Karpas-422 (cell line): ENCODE data around the gene ARPC4. TPM values are rescaled to one million over a fixed set of nuclear protein-coding genes. Genes with fewer than 3 reads are reported as not detected.

Experiments
- DNase-seq: peaks from one replicate; pipeline ENCODE4 v3.0.0-alpha.2; 2015
- H2AFZ ChIP-seq: fragments of 200-600 bp; sonication (generic); 2 replicates; pipeline ENCODE4 v1.6.1; 2014; ENCODE audit warnings: antibody characterized with exemption, low read length, mixed read lengths
- H3K27ac ChIP-seq: fragments of 200-600 bp; sonication (generic); 2 replicates; pipeline ENCODE4 v1.5.1; 2014; ENCODE audit warnings: mild to moderate bottlenecking, low read length, moderate library complexity
- H3K27me3 ChIP-seq: fragments of 200-600 bp; sonication (generic); 2 replicates; pipeline ENCODE4 v1.6.1; 2014; ENCODE audit warnings: low read length, mixed read lengths
- H3K36me3 ChIP-seq: fragments of 200-600 bp; sonication (generic); 2 replicates; pipeline ENCODE4 v1.6.1; 2014; ENCODE audit warnings: low read length, mixed read lengths; ENCODE audit not compliant: insufficient read depth
- H3K4me1 ChIP-seq: fragments of 200-600 bp; sonication (generic); 2 replicates; pipeline ENCODE4 v1.6.1; 2014; ENCODE audit warnings: mild to moderate bottlenecking, low read length, mixed read lengths
- H3K4me2 ChIP-seq: fragments of 200-600 bp; sonication (generic); 2 replicates; pipeline ENCODE4 v1.6.1; 2014; ENCODE audit warnings: low read length, low read depth, mild to moderate bottlenecking; ENCODE audit not compliant: poor library complexity, severe bottlenecking
- H3K4me3 ChIP-seq: fragments of 200-600 bp; sonication (generic); 2 replicates; pipeline ENCODE4 v1.5.1; 2014; ENCODE audit warnings: mild to moderate bottlenecking, antibody characterized with exemption, low read length, mixed read lengths
- H3K79me2 ChIP-seq: fragments of 200-600 bp; sonication (generic); 2 replicates; pipeline ENCODE4 v1.6.1; 2014; ENCODE audit warnings: mild to moderate bottlenecking, low read length, mixed read lengths
- H3K9ac ChIP-seq: fragments of 200-600 bp; sonication (generic); 2 replicates; pipeline ENCODE4 v1.6.0; 2014; ENCODE audit warnings: low read length
- H3K9me2 ChIP-seq: fragments of 200-600 bp; sonication (generic), shearing (Covaris generic); replicated peaks from 2 replicates; pipeline ENCODE4 v1.6.0; 2014; ENCODE audit warnings: mild to moderate bottlenecking, low read length, moderate library complexity; ENCODE audit not compliant: insufficient read depth
- H3K9me3 ChIP-seq: fragments of 300-700, 200-600 bp; sonication (generic); 2 replicates; pipeline ENCODE4 v1.6.1; 2014; ENCODE audit warnings: low read length, mixed read lengths
- H4K20me1 ChIP-seq: fragments of 200-600 bp; sonication (generic); 2 replicates; pipeline ENCODE4 v1.6.1; 2014; ENCODE audit warnings: mild to moderate bottlenecking, antibody characterized with exemption, low read length, low read depth; ENCODE audit not compliant: insufficient read depth
- total RNA-seq: library from RNA; depleted of rRNA; stranded (reverse); fragments of >200 nt; shearing (Covaris generic); gene quantifications from 2 replicates; pipeline ENCODE4 v1.2.3, GENCODE V29; 2014; ENCODE audit warnings: low replicate concordance

Gene ARPC4
- total RNA-seq, 1 experiment from 2014 or later: 102 TPM

GRCh38 chr3:9820946-9821345 is 28.1 kb downstream of the ARPC4 start:
- H3K9me3 ChIP-seq: no peaks in the 10 kb centered on the region
- H3K9ac ChIP-seq: no peak overlapping the region
- no peaks in the 10 kb centered on the region for H4K20me1 ChIP-seq
- no peaks in the 10 kb centered on the region for H3K9me2 ChIP-seq
- H3K36me3 ChIP-seq: peaks cover 3% of the 10 kb centered on the region; the same call in 1 of the 2 replicates
- H3K27me3 ChIP-seq: no peaks in the 10 kb centered on the region
- H3K79me2 ChIP-seq: no peaks in the 10 kb centered on the region
- no peaks in the 10 kb centered on the region for H3K4me1 ChIP-seq
- H3K27ac ChIP-seq: no peak overlapping the region
- H3K4me2 ChIP-seq: no peak overlapping the region
- DNase-seq: no peak
- no peak overlapping the region for H3K4me3 ChIP-seq
- no peak overlapping the region for H2AFZ ChIP-seq

GRCh38 chr3:9825451-9826040 is 32.7 kb downstream of the ARPC4 start:
- Histone ChIP-seq H3K4me1 (no peaks in the 10 kb centered on the region), H3K27ac (no peak overlapping the region), H3K4me2 (no peak overlapping the region), H3K9me2 (no peaks in the 10 kb centered on the region), H3K9me3 (no peaks in the 10 kb centered on the region), H3K4me3 (no peak overlapping the region), H3K36me3 (peaks cover 5% of the 10 kb centered on the region), H4K20me1 (no peaks in the 10 kb centered on the region), H3K27me3 (no peaks in the 10 kb centered on the region), H3K9ac (no peak overlapping the region), H3K79me2 (no peaks in the 10 kb centered on the region), H2AFZ (no peak overlapping the region)
- no peak for DNase-seq

- H3K4me3 ChIP-seq: no peak overlapping the region
- no peaks in the 10 kb centered on the region for H3K27me3 ChIP-seq
- H3K4me1 ChIP-seq: no peaks in the 10 kb centered on the region
- no peak overlapping the region for H3K4me2 ChIP-seq
- no peaks in the 10 kb centered on the region for H3K9me3 ChIP-seq
- no peak overlapping the region for H3K27ac ChIP-seq
- H4K20me1 ChIP-seq: no peaks in the 10 kb centered on the region
- no peak overlapping the region for H3K9ac ChIP-seq
- DNase-seq: peak; percentile 81
- no peaks in the 10 kb centered on the region for H3K9me2 ChIP-seq
- peaks cover 5% of the 10 kb centered on the region for H3K36me3 ChIP-seq
- H2AFZ ChIP-seq: no peak overlapping the region
- no peaks in the 10 kb centered on the region for H3K79me2 ChIP-seq
Measured at GRCh38 chr3:9826815-9827573, 34.1 kb downstream of the ARPC4 start.

- no peaks in the 10 kb centered on the region for H3K4me1 ChIP-seq
- H3K36me3 ChIP-seq: peaks cover 11% of the 10 kb centered on the region
- no peak overlapping the region for H2AFZ ChIP-seq
- DNase-seq: no peak
- H3K9ac ChIP-seq: no peak overlapping the region
- no peak overlapping the region for H3K4me2 ChIP-seq
- H3K9me2 ChIP-seq: no peaks in the 10 kb centered on the region
- H4K20me1 ChIP-seq: no peaks in the 10 kb centered on the region
- H3K9me3 ChIP-seq: no peaks in the 10 kb centered on the region
- H3K79me2 ChIP-seq: no peaks in the 10 kb centered on the region
- H3K27me3 ChIP-seq: no peaks in the 10 kb centered on the region
- H3K4me3 ChIP-seq: no peak overlapping the region
- H3K27ac ChIP-seq: no peak overlapping the region
Measured at GRCh38 chr3:9828801-9829755, 36.2 kb downstream of the ARPC4 start.

- Histone ChIP-seq H4K20me1 (no peaks in the 10 kb centered on the region), H3K9me3 (no peaks in the 10 kb centered on the region), H3K4me2 (no peak overlapping the region), H3K27me3 (no peaks in the 10 kb centered on the region), H3K79me2 (no peaks in the 10 kb centered on the region), H2AFZ (no peak overlapping the region), H3K9ac (no peak overlapping the region), H3K27ac (no peak overlapping the region), H3K9me2 (no peaks in the 10 kb centered on the region), H3K4me3 (no peak overlapping the region), H3K36me3 (peaks cover 9% of the 10 kb centered on the region), H3K4me1 (no peaks in the 10 kb centered on the region)
- DNase-seq: no peak
Measured at GRCh38 chr3:9831253-9831652, 38.4 kb downstream of the ARPC4 start.

GRCh38 chr3:9833078-9833477 is 40.2 kb downstream of the ARPC4 start:
- H4K20me1 ChIP-seq: no peaks in the 10 kb centered on the region
- no peak overlapping the region for H3K27ac ChIP-seq
- H3K36me3 ChIP-seq: peaks cover 15% of the 10 kb centered on the region; the same call in 1 of the 2 replicates
- no peak for DNase-seq
- no peak overlapping the region for H3K9ac ChIP-seq
- no peak overlapping the region for H3K4me2 ChIP-seq
- H3K4me3 ChIP-seq: no peak overlapping the region
- no peaks in the 10 kb centered on the region for H3K4me1 ChIP-seq
- no peaks in the 10 kb centered on the region for H3K9me2 ChIP-seq
- no peaks in the 10 kb centered on the region for H3K9me3 ChIP-seq
- H3K27me3 ChIP-seq: no peaks in the 10 kb centered on the region
- H2AFZ ChIP-seq: no peak overlapping the region
- no peaks in the 10 kb centered on the region for H3K79me2 ChIP-seq

- Histone ChIP-seq H3K4me2 (no peak overlapping the region), H3K79me2 (no peaks in the 10 kb centered on the region), H2AFZ (no peak overlapping the region), H3K27me3 (no peaks in the 10 kb centered on the region), H3K27ac (no peak overlapping the region), H4K20me1 (no peaks in the 10 kb centered on the region), H3K36me3 (peaks cover 15% of the 10 kb centered on the region; the same call in 1 of the 2 replicates), H3K4me1 (no peaks in the 10 kb centered on the region), H3K9me3 (no peaks in the 10 kb centered on the region), H3K9ac (no peak overlapping the region), H3K9me2 (no peaks in the 10 kb centered on the region), H3K4me3 (no peak overlapping the region)
- DNase-seq: no peak
Measured at GRCh38 chr3:9834520-9835380, 41.9 kb downstream of the ARPC4 start.
